Measurements from ENCODE around the gene KSR1. TPM values are rescaled to one million over a fixed set of nuclear protein-coding genes. Genes with fewer than 3 reads are reported as not detected.
A peak's percentile ranks its signal among the peaks of the same experiment; 100 is the strongest.
"Not testable (repeated sequence)": the region's sequence is repeated elsewhere in the genome, so short reads cannot be mapped to it uniquely, and the experiment has no call there.

KSR1 gene
- total RNA-seq, 2 donors from 2014 or later = 33.7 to 46.3 TPM

DNA sequence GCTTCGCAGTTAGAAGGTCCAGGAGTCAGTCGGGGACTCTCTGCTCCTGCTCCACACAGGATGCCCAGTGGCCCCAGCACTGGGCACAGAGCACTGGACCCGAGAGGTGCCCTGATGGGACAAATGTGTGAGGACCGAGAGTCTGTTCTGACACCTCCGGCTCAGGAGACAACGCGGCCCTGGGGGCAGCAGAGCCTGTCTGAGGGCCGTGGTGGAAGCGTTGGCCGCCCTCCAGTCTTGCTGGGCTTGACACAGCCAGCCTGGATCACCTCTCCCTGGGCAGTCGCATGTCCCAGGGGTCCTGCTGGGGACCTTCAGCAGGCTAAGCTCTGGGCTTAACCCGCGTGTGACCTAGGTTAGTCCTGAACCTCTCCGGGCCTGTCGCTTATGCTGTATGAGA lies 197.9 kb downstream of the KSR1 start:
- Histone ChIP-seq H3K27ac (ENCODE audit: low read depth, low read length) (no peak overlapping the region), H3K4me3 (ENCODE audit: low read length) (no peak overlapping the region), H3K9me3 (ENCODE audit: control insufficient read depth, low read length) (no peaks in the 10 kb centered on the region), H3K27me3 (ENCODE audit: control insufficient read depth, insufficient read depth, low read length, poor library complexity, severe bottlenecking) (no peaks in the 10 kb centered on the region), H3K36me3 (ENCODE audit: control insufficient read depth, insufficient read depth, low read length) (no peaks in the 10 kb centered on the region), H3K4me1 (ENCODE audit: control insufficient read depth, insufficient read depth, low read length) (no peaks in the 10 kb centered on the region), H3K9ac (ENCODE audit: extremely low read depth, low read length, poor library complexity, severe bottlenecking) (no peak overlapping the region)
- 94 to 96% methylated on average over 5 to 15 of the region's 15 CpGs for WGBS, 2 experiments (ENCODE audit: insufficient coverage in 1 of 2, insufficient read length in 1 of 2)
- no peaks in the 10 kb centered on the region for H3K27me3 Mint-ChIP-seq (ENCODE audit: insufficient read depth)
- H3K27ac Mint-ChIP-seq = no peak overlapping the region
- DNase-seq = no peak
- H3K9me3 Mint-ChIP-seq = no peaks in the 10 kb centered on the region
- no peak overlapping the region for H3K4me3 Mint-ChIP-seq
- TF ChIP-seq, protein P1, sequence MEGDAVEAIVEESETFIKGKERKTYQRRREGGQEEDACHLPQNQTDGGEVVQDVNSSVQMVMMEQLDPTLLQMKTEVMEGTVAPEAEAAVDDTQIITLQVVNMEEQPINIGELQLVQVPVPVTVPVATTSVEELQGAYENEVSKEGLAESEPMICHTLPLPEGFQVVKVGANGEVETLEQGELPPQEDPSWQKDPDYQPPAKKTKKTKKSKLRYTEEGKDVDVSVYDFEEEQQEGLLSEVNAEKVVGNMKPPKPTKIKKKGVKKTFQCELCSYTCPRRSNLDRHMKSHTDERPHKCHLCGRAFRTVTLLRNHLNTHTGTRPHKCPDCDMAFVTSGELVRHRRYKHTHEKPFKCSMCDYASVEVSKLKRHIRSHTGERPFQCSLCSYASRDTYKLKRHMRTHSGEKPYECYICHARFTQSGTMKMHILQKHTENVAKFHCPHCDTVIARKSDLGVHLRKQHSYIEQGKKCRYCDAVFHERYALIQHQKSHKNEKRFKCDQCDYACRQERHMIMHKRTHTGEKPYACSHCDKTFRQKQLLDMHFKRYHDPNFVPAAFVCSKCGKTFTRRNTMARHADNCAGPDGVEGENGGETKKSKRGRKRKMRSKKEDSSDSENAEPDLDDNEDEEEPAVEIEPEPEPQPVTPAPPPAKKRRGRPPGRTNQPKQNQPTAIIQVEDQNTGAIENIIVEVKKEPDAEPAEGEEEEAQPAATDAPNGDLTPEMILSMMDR (conservative IDR thresholded peaks at IDR 0.05) = no peak
- peaks cover 15% of the 10 kb centered on the region for H3K4me1 Mint-ChIP-seq
- H3K36me3 Mint-ChIP-seq (ENCODE audit: low read depth) = no peaks in the 10 kb centered on the region

DNA sequence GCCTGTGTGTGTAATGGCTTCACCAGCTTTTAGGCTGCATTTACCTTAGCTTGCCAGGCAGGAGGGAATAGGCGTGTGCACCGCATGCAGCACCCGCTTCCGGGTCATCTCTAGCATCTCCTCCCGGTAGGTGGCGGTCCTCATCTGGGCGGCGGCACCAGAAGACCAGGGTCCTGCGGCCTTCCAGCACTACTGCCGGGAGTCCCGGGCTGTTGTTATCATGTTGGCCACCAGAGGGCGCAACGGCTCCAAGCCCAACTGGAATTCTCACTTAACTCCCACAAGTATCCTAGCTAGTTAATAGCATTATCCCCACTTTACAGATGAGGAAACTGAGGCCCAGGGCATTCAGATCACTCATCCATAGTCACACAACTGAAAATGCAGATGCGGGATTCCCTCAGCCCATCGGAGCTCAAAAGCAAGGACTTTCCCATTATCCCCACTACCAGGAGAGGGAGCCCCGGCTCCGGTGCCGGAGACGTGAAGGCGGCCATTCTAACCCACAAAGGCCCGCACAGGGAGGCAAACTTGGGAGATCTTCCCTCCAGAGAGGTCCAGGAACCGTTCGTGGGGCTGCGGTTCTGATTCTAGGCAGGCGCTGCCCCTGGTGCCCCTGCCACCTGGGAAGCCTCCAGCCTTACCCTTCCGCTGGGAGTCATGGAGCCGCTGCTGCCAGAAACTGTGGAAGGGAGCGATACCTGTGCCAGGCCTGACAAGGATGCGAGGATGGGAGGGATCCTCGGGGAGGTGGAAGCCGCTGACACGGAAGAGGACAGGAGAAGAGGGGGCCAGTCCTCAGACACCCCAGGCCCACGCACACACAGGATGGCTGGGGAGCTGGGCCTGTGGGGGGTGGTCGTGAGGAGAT lies 198.6 kb downstream of the KSR1 start:
- no peak overlapping the region for H3K4me3 ChIP-seq (ENCODE audit: low read length)
- H3K9ac ChIP-seq (ENCODE audit: extremely low read depth, low read length, poor library complexity, severe bottlenecking) = no peak overlapping the region
- TF ChIP-seq, protein P1 (conservative IDR thresholded peaks at IDR 0.05) = peak; percentile 100
- no peaks in the 10 kb centered on the region for H3K36me3 ChIP-seq (ENCODE audit: control insufficient read depth, insufficient read depth, low read length)
- H3K27me3 ChIP-seq (ENCODE audit: control insufficient read depth, insufficient read depth, low read length, poor library complexity, severe bottlenecking) = no peaks in the 10 kb centered on the region
- Mint-ChIP-seq H3K27me3 (ENCODE audit: insufficient read depth) (no peaks in the 10 kb centered on the region), H3K27ac (no peak overlapping the region), H3K4me1 (peaks cover 12% of the 10 kb centered on the region), H3K4me3 (no peak overlapping the region), H3K36me3 (ENCODE audit: low read depth) (no peaks in the 10 kb centered on the region), H3K9me3 (no peaks in the 10 kb centered on the region)
- peak; percentile 99 for DNase-seq
- H3K27ac ChIP-seq (ENCODE audit: low read depth, low read length) = no peak overlapping the region
- H3K4me1 ChIP-seq (ENCODE audit: control insufficient read depth, insufficient read depth, low read length) = no peaks in the 10 kb centered on the region
- 36 to 55% methylated on average over 8 to 34 of the region's 34 CpGs for WGBS, 2 experiments (ENCODE audit: insufficient coverage in 1 of 2, insufficient read length in 1 of 2)
- H3K9me3 ChIP-seq (ENCODE audit: control insufficient read depth, low read length) = no peaks in the 10 kb centered on the region

DNA sequence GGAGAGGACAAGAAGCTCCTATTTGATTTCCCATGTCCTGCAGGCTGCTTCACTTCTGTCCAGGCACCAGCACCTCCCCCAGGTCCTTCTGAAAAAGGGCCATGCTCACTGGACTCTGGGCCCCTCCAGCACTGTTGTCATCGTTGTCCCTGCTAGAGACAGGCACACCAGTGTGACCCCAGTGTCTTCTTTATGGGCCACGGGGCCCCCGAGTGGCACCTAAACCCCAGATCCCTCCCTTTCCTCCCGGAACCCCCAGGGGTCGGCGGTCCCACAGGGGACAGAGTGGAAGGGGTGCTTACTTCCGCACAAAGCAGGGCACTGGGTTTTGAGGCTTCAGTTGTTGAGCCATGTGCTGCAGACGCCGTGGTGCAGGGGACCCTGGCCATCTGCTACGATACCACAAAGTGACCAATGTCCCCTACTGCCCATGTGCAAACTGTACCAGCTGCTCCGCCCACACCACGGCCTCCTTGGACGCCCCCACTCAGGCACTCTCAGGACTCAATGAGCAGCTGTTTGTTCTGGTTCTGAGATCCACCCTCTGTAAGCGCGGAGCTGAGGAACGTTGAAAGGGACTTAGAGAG lies 199.4 kb downstream of the KSR1 start:
- not testable (repeated sequence) for H3K36me3 Mint-ChIP-seq (ENCODE audit: low read depth); H3K9ac ChIP-seq (ENCODE audit: extremely low read depth, low read length, poor library complexity, severe bottlenecking); DNase-seq; H3K27ac ChIP-seq (ENCODE audit: low read depth, low read length); H3K9me3 Mint-ChIP-seq; H3K4me3 Mint-ChIP-seq; H3K9me3 ChIP-seq (ENCODE audit: control insufficient read depth, low read length); H3K27me3 Mint-ChIP-seq (ENCODE audit: insufficient read depth); H3K4me1 ChIP-seq (ENCODE audit: control insufficient read depth, insufficient read depth, low read length); H3K36me3 ChIP-seq (ENCODE audit: control insufficient read depth, insufficient read depth, low read length); H3K27me3 ChIP-seq (ENCODE audit: control insufficient read depth, insufficient read depth, low read length, poor library complexity, severe bottlenecking); H3K27ac Mint-ChIP-seq; H3K4me3 ChIP-seq (ENCODE audit: low read length)
- WGBS, 2 experiments (ENCODE audit: insufficient coverage in 1 of 2, insufficient read length in 1 of 2) = 90 to 94% methylated on average over 10 to 16 of the region's 16 CpGs
- H3K4me1 Mint-ChIP-seq = peaks cover 12% of the 10 kb centered on the region

DNA sequence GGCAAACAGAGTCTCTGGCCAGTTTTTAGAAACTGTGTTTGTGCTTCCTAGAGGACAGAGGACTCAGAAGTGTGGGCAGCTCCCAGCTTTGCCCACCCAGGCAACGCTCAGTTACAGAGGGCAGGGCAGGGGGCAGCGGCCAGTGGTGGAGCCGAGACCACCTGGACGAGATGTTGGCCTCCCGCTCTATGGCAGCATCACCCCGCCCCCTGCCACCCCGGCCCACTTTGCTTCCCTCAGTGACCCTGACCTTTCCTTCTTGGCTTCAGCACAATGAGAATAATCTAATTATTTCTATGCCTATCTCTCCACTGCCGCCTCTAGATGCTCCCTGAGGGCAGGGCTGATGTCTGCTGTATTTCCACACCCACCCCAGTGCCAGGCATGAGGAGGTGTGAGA lies 200.4 kb downstream of the KSR1 start:
- H3K4me1 ChIP-seq (ENCODE audit: control insufficient read depth, insufficient read depth, low read length); H3K27me3 ChIP-seq (ENCODE audit: control insufficient read depth, insufficient read depth, low read length, poor library complexity, severe bottlenecking); H3K36me3 Mint-ChIP-seq (ENCODE audit: low read depth); H3K36me3 ChIP-seq (ENCODE audit: control insufficient read depth, insufficient read depth, low read length); H3K4me1 Mint-ChIP-seq; H3K27ac Mint-ChIP-seq; H3K4me3 Mint-ChIP-seq; H3K27ac ChIP-seq (ENCODE audit: low read depth, low read length); H3K27me3 Mint-ChIP-seq (ENCODE audit: insufficient read depth); H3K9me3 Mint-ChIP-seq; DNase-seq; H3K4me3 ChIP-seq (ENCODE audit: low read length); H3K9ac ChIP-seq (ENCODE audit: extremely low read depth, low read length, poor library complexity, severe bottlenecking); H3K9me3 ChIP-seq (ENCODE audit: control insufficient read depth, low read length): not testable (repeated sequence)
- 81 to 82% methylated on average over 7 to 8 of the region's 8 CpGs for WGBS, 2 experiments (ENCODE audit: insufficient coverage in 1 of 2, insufficient read length in 1 of 2)
